H1 (cell line): Measurements from ENCODE around the gene DIPK1A. TPM values are rescaled to one million over a fixed set of nuclear protein-coding genes. Genes with fewer than 3 reads are reported as not detected.

Experiments
- CTCF ChIA-PET: fragments of 300-600 bp; sonication (Branson Sonifier 250); formaldehyde crosslinking; loops from one replicate; lab custom pipeline; 2021; ENCODE audit not compliant: partially characterized antibody; lab: Charles Lee
- POLR2A ChIA-PET: fragments of 300-600 bp; sonication (Branson Sonifier 250); formaldehyde crosslinking; loops from one replicate; lab custom pipeline; 2021; ENCODE audit warnings: inconsistent platforms; ENCODE audit not compliant: partially characterized antibody; lab: Charles Lee
- DNase-seq, 2 experiments: peaks; one replicate each; pipeline versions ENCODE4 v3.0.0 to v3.0.0-alpha.2; 2010 to 2022; ENCODE audit warnings: low spot score in 2 of 2, low read depth in 1 of 2, mixed read lengths in 1 of 2
- FAIRE-seq: peaks from 2 replicates; lab custom pipeline; 2011; peaks lifted over from hg19 to GRCh38; lab: Jason Lieb, UNC
- H2AFZ ChIP-seq: 2 replicates; pipeline ENCODE4 v1.8.1; 2012; ENCODE audit warnings: low read length, inconsistent platforms
- H2AK5ac ChIP-seq: 2 replicates; pipeline ENCODE4 v1.6.1; 2013; ENCODE audit warnings: low read depth, low read length
- H2BK120ac ChIP-seq: replicated peaks from 2 replicates; pipeline ENCODE3; 2013; ENCODE audit warnings: low read depth, low read length, inconsistent platforms
- H2BK12ac ChIP-seq: 2 replicates; pipeline ENCODE4 v1.6.1; 2013; ENCODE audit warnings: low read depth, low read length
- H2BK15ac ChIP-seq: 2 replicates; pipeline ENCODE4 v1.6.1; 2013; ENCODE audit warnings: low read length
- H2BK20ac ChIP-seq: 2 replicates; pipeline ENCODE4 v1.6.1; 2013; ENCODE audit warnings: low read length
- H2BK5ac ChIP-seq: 2 replicates; pipeline ENCODE4 v1.6.1; 2013; ENCODE audit warnings: low read depth, low read length
- H3K14ac ChIP-seq: 2 replicates; pipeline ENCODE4 v1.6.1; 2013; ENCODE audit warnings: inconsistent platforms; ENCODE audit not compliant: insufficient read length
- H3K18ac ChIP-seq: 2 replicates; pipeline ENCODE4 v1.6.1; 2013; ENCODE audit warnings: low read length; ENCODE audit errors: extremely low read depth
- H3K23ac ChIP-seq: 2 replicates; pipeline ENCODE4 v1.6.1; 2013; ENCODE audit warnings: inconsistent platforms; ENCODE audit not compliant: insufficient read length
- H3K23me2 ChIP-seq: 2 replicates; pipeline ENCODE4 v1.6.1; 2013; ENCODE audit warnings: low read depth, low read length
- H3K27ac ChIP-seq: 2 replicates; pipeline ENCODE4 v1.6.1; 2011; ENCODE audit warnings: low read depth, low read length, inconsistent platforms
- H3K27me3 ChIP-seq, 4 experiments: replicated peaks in 1 of 4; 1 replicate in 1 of 4; 2 replicates in 3 of 4; pipeline versions ENCODE4 v1.6.1 to v1.8.1; 2011 to 2013; ENCODE audit warnings: low read length in 3 of 4, mild to moderate bottlenecking in 3 of 4, inconsistent platforms in 2 of 4, mixed read lengths in 2 of 4, moderate library complexity in 1 of 4; ENCODE audit not compliant: control insufficient read depth in 3 of 4, insufficient read depth in 3 of 4; ENCODE audit errors: extremely low read depth in 1 of 4
- H3K36me3 ChIP-seq, 4 experiments: 2 replicates each; pipeline versions ENCODE4 v1.6.1 to v1.8.1; 2011 to 2013; ENCODE audit warnings: mild to moderate bottlenecking in 4 of 4, low read length in 3 of 4, moderate library complexity in 2 of 4, control low read depth in 1 of 4, inconsistent platforms in 1 of 4; ENCODE audit not compliant: insufficient read depth in 4 of 4, control insufficient read depth in 2 of 4
- H3K4ac ChIP-seq: replicated peaks from 2 replicates; pipeline ENCODE3; 2013; ENCODE audit warnings: low read length, low read depth, mixed read lengths, inconsistent platforms; ENCODE audit not compliant: insufficient read length
- H3K4me1 ChIP-seq, 4 experiments: replicated peaks in 1 of 4; 1 replicate in 1 of 4; 2 replicates in 3 of 4; pipeline versions ENCODE4 v1.6.1 to v1.8.1; 2011 to 2013; ENCODE audit warnings: low read length in 3 of 4, inconsistent platforms in 2 of 4, mixed read lengths in 1 of 4; ENCODE audit not compliant: insufficient read depth in 4 of 4, control insufficient read depth in 3 of 4
- H3K4me2 ChIP-seq, 2 experiments: 2 replicates each; pipeline versions ENCODE4 v1.6.1 to v1.8.1; 2011 to 2013; ENCODE audit warnings: low read depth in 2 of 2, low read length in 2 of 2, control low read depth in 1 of 2, inconsistent platforms in 1 of 2, mild to moderate bottlenecking in 1 of 2; ENCODE audit not compliant: insufficient read depth in 1 of 2
- H3K4me3 ChIP-seq, 4 experiments: fragments of 200-600, 300-600 bp in 1 of 4; sonication (generic), shearing (Covaris generic), sonication (Bioruptor Twin) in 1 of 4; 2 replicates each; pipeline versions ENCODE4 v1.5.1 to v1.8.1; 2011 to 2016; ENCODE audit warnings: low read length in 4 of 4, low read depth in 3 of 4, control low read depth in 2 of 4, inconsistent platforms in 2 of 4, mild to moderate bottlenecking in 2 of 4, mixed read lengths in 1 of 4, moderate library complexity in 1 of 4; ENCODE audit not compliant: insufficient read depth in 2 of 4; ENCODE audit errors: extremely low read depth in 1 of 4
- H3K56ac ChIP-seq: replicated peaks from 2 replicates; pipeline ENCODE3; 2013; ENCODE audit warnings: low read depth, mild to moderate bottlenecking, mixed read lengths, low read length, inconsistent platforms; ENCODE audit not compliant: insufficient read length
- H3K79me1 ChIP-seq: 2 replicates; pipeline ENCODE4 v1.6.1; 2013; ENCODE audit warnings: low read depth, low read length, control low read depth
- H3K79me2 ChIP-seq, 2 experiments: 2 replicates each; pipeline versions ENCODE4 v1.6.1 to v1.8.1; 2012 to 2013; ENCODE audit warnings: low read length in 2 of 2, mild to moderate bottlenecking in 2 of 2, inconsistent platforms in 1 of 2; ENCODE audit not compliant: insufficient read depth in 2 of 2, control insufficient read depth in 1 of 2
- H3K9ac ChIP-seq, 4 experiments: replicated peaks in 1 of 4; 1 replicate in 1 of 4; 2 replicates in 3 of 4; pipeline versions ENCODE4 v1.6.1 to v1.8.1; 2011 to 2013; ENCODE audit warnings: low read depth in 3 of 4, low read length in 3 of 4, control low read depth in 2 of 4, mild to moderate bottlenecking in 2 of 4, moderate library complexity in 2 of 4, inconsistent platforms in 1 of 4; ENCODE audit errors: extremely low read depth in 1 of 4
- H3K9me3 ChIP-seq, 2 experiments: 2 replicates each; pipeline versions ENCODE4 v1.6.1 to v1.8.1; 2012 to 2013; ENCODE audit warnings: mild to moderate bottlenecking in 2 of 2, moderate library complexity in 2 of 2, control low read depth in 1 of 2, inconsistent platforms in 1 of 2, low read depth in 1 of 2, low read length in 1 of 2, mixed read lengths in 1 of 2; ENCODE audit not compliant: insufficient read depth in 2 of 2
- H4K20me1 ChIP-seq, 2 experiments: replicated peaks in 1 of 2; 2 replicates each; pipeline versions ENCODE3 to v1.8.1; 2011 to 2013; ENCODE audit warnings: inconsistent platforms in 2 of 2, low read length in 2 of 2, mild to moderate bottlenecking in 1 of 2; ENCODE audit not compliant: insufficient read depth in 2 of 2, control insufficient read depth in 1 of 2
- H4K5ac ChIP-seq: 2 replicates; pipeline ENCODE4 v1.6.1; 2013; ENCODE audit warnings: low read length, low read depth, mixed read lengths, inconsistent platforms; ENCODE audit not compliant: insufficient read length
- H4K8ac ChIP-seq: 2 replicates; pipeline ENCODE4 v1.8.0; 2013; ENCODE audit warnings: mild to moderate bottlenecking, moderate library complexity, low read length, inconsistent platforms; ENCODE audit not compliant: insufficient read depth; ENCODE audit errors: extremely low read depth
- H4K91ac ChIP-seq: replicated peaks from 2 replicates; pipeline ENCODE3; 2013; ENCODE audit warnings: low read length, mixed read lengths, inconsistent platforms; ENCODE audit not compliant: insufficient read length
- POLR2A ChIP-seq, 2 experiments: IDR thresholded peaks; 1 replicate in 1 of 2; 2 replicates in 1 of 2; pipeline ENCODE4 v1.6.1; 2011; ENCODE audit warnings: low read depth in 2 of 2, low read length in 2 of 2, mild to moderate bottlenecking in 2 of 2; ENCODE audit errors: control extremely low read depth in 1 of 2
- WGBS, 2 experiments: shearing (Covaris generic) in 1 of 2; methylation state at CpG; one replicate each; pipeline versions ENCODE4 v1.1.6 to v1.1.7; 2013 to 2015; ENCODE audit warnings: low lambda C conversion rate in 2 of 2, mixed read lengths in 2 of 2, inconsistent platforms in 1 of 2, low coverage in 1 of 2, missing lambda C conversion rate in 1 of 2; ENCODE audit not compliant: insufficient replicate concordance in 2 of 2, insufficient coverage in 1 of 2, insufficient read length in 1 of 2; ENCODE audit errors: extremely low coverage in 1 of 2, missing lambda C conversion rate in 1 of 2; 5-methylcytosine and 5-hydroxymethylcytosine counted together
- polyA plus RNA-seq, 7 experiments: library from polyadenylated mRNA; depleted of rRNA in 3 of 7; stranded (reverse) in 5 of 7; unstranded in 2 of 7; fragments of >200 nt in 5 of 7; fragments of 200-250 nt in 2 of 7; gene quantifications; 1 replicate in 5 of 7; 2 replicates in 1 of 7; 4 replicates in 1 of 7; pipeline versions ENCODE4 v1.2.1 to v1.2.3, GENCODE V29; 2011 to 2013; ENCODE audit warnings: missing spikeins in 2 of 7, mixed read lengths in 2 of 7
- total RNA-seq: library from RNA; stranded (reverse); fragmentation: NEBNext Ultra II Directional; extraction: Animal tissue kit (Norgen Biotek cat#: 25700); gene quantifications from 2 replicates; pipeline ENCODE4 v1.2.1, GENCODE V29; 2021

The DIPK1A gene
- total and polyA plus RNA-seq, 2 of the 8 experiments (the other 6 are each of a cell fraction or from before 2014, with no cell fraction given): 2.5 to 5.0 TPM

DNA sequence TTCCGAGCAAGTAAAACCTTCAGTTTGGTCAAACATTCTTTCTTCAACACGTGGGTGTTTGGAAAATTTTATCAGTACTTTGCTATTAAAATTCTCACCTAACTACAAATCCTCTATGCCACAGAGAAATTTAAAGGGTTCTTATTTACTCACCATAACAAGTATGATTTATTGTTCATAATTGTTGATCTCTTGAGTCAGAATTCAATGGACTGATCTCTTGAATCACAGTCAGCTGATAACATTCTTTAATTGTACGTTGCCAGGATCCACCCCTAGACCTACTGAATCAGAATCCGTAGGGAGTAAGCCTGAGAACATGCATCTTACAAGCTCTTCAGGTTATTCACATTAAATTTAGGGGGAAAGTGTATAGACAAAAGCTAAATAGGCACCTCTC lies 51.2 kb downstream of the DIPK1A start:
- Histone ChIP-seq H4K91ac (no peak overlapping the region), H3K27ac (no peak overlapping the region), H3K36me3 (no peaks in the 10 kb centered on the region), H3K14ac (no peak overlapping the region), H2BK120ac (no peak overlapping the region), H4K8ac (no peak overlapping the region), H2BK15ac (no peak overlapping the region), H2AK5ac (no peak overlapping the region), H3K79me1 (no peaks in the 10 kb centered on the region), H4K20me1 (no peaks in the 10 kb centered on the region), H2BK12ac (no peak overlapping the region), H3K23ac (no peak overlapping the region), H3K4ac (no peak overlapping the region), H3K9ac (no peak overlapping the region), H3K27me3 (no peaks in the 10 kb centered on the region), H3K23me2 (no peaks in the 10 kb centered on the region), H2BK5ac (no peak overlapping the region), H3K9me3 (no peaks in the 10 kb centered on the region), H3K18ac (no peak overlapping the region), H3K79me2 (no peaks in the 10 kb centered on the region), H2AFZ (no peak overlapping the region), H3K56ac (no peak overlapping the region), H3K4me2 (no peak overlapping the region), H2BK20ac (no peak overlapping the region), H3K4me3 (no peak overlapping the region), H4K5ac (no peak overlapping the region), H3K4me1 (no peaks in the 10 kb centered on the region)
- no peak for TF ChIP-seq POLR2A (IDR thresholded peaks at IDR 0.05; ENCODE audit: control extremely low read depth in 1 of 2, low read depth in 2 of 2, low read length in 2 of 2)
- ChIA-PET POLR2A (interaction anchor here (0.9 kb wide), 1 partner anchor 169 kb away, joined by 3 read pairs; the partner anchor contains the start of gene MTF2), CTCF (interaction anchor here (1.0 to 1.4 kb wide), 2 partner anchors 9 to 25 kb away, joined by 3 read pairs; no protein-coding TSS in a partner anchor)
- WGBS, 2 experiments: 74% methylated on average over 4 of the region's 4 CpGs; no CpG with 5 or more reads in 1 of the 2 experiments
- DNase-seq (no peak), FAIRE-seq (no peak)
